SH-SY5Y (cell line): Measurements from ENCODE around the gene BPIFB1.

Source experiments
- GATA2 ChIP-seq: IDR thresholded peaks from 2 replicates; pipeline ENCODE4 v1.6.1; 2011; ENCODE audit warnings: mild to moderate bottlenecking, low read depth, low read length
- GATA3 ChIP-seq: IDR thresholded peaks from 2 replicates; pipeline ENCODE4 v1.6.1; 2011; ENCODE audit warnings: low read depth, mild to moderate bottlenecking, low read length, moderate library complexity

- no peak for TF ChIP-seq GATA3
- no peak for TF ChIP-seq GATA2
Measured at GRCh38 chr20:33278700-33279099, 4.3 kb upstream of the BPIFB1 start.
